Right atrium auricular region (tissue), 2 donors: ENCODE results near the gene SEPTIN10. TPM values are rescaled to one million over a fixed set of nuclear protein-coding genes. Genes with fewer than 3 reads are reported as not detected.

Source experiments
- DNase-seq: peaks from one replicate; pipeline ENCODE4 v3.0.0-alpha.2; 2019; ENCODE audit warnings: low spot score
- H3K27ac ChIP-seq, 2 donors: fragments of 200-600 bp; sonication (generic); 1 replicate in 1 of 2; 2 replicates in 1 of 2; pipeline ENCODE4 v1.5.1; 2016 to 2019
- H3K27me3 ChIP-seq, 2 donors: fragments of 200-600 bp; sonication (generic); one replicate each; pipeline versions ENCODE4 v1.5.1 to v1.6.0; 2017 to 2019
- H3K36me3 ChIP-seq: fragments of 200-600 bp; sonication (generic); one replicate; pipeline ENCODE4 v1.5.1; 2016
- H3K4me1 ChIP-seq, 2 donors: fragments of 200-600 bp; sonication (generic); one replicate each; pipeline versions ENCODE4 v1.5.1 to v1.6.0; 2017 to 2019
- H3K4me3 ChIP-seq, 2 donors: fragments of 200-600 bp; sonication (generic); 1 replicate in 1 of 2; 2 replicates in 1 of 2; pipeline ENCODE4 v1.5.1; 2017 to 2019; ENCODE audit warnings: mild to moderate bottlenecking in 1 of 2, moderate library complexity in 1 of 2
- H3K9me3 ChIP-seq, 2 donors: fragments of 200-600 bp; sonication (generic); one replicate each; pipeline ENCODE4 v1.5.1; 2019
- total RNA-seq, 2 donors: library from RNA; depleted of rRNA; stranded (reverse); fragments of >200 nt; gene quantifications; one replicate each; pipeline ENCODE4 v1.1.0, GENCODE V29; 2016
- TF ChIP-seq, protein P1 (sequence below), 2 donors: fragments of 200-600 bp; sonication (generic); IDR thresholded peaks; one replicate each; pipeline ENCODE4 v1.5.1; 2019; ENCODE audit warnings: antibody characterized with exemption in 2 of 2

The SEPTIN10 gene
- total RNA-seq, 2 donors from 2014 or later = 47.0 to 61.7 TPM

DNA sequence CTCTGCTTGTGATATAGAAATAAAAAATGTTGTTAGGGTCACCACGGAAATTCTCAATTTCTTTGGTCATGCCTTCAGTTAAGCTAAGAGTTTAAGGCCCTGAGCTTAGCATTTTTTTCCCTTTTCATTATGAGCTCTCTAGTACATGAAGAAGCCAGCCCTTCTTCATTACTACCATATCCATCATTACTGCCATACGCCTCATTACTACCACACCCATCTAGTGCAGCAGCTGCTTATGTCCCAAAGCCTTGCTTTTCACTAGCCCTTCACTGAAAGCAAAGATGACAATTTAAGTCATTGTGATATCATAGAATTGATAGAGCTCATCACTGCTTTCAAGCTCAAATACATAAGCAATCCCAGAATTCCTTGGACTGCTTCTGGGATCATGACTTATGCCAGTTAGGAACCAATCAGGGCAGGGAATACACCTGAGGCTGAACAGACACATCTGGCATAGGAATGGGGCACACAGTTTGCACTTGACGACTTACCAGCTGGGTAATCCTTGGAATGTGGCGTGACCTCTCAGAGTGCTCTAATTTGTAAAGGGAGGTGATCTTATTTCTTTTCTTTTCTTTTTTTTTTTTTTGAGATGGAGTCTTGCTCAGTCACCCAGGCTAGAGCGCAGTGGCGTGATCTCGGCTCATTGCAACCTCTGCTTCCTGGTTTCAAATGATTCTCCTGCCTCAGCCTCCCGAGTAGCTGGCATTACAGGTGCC is 40.7 kb upstream of the SEPTIN10 start:
- Histone ChIP-seq H3K36me3 (no peaks in the 10 kb centered on the region), H3K4me1 (no peaks in the 10 kb centered on the region), H3K27ac (no peak overlapping the region), H3K4me3 (no peak overlapping the region), H3K9me3 (no peaks in the 10 kb centered on the region), H3K27me3 (no peaks in the 10 kb centered on the region)
- TF ChIP-seq, protein P1, sequence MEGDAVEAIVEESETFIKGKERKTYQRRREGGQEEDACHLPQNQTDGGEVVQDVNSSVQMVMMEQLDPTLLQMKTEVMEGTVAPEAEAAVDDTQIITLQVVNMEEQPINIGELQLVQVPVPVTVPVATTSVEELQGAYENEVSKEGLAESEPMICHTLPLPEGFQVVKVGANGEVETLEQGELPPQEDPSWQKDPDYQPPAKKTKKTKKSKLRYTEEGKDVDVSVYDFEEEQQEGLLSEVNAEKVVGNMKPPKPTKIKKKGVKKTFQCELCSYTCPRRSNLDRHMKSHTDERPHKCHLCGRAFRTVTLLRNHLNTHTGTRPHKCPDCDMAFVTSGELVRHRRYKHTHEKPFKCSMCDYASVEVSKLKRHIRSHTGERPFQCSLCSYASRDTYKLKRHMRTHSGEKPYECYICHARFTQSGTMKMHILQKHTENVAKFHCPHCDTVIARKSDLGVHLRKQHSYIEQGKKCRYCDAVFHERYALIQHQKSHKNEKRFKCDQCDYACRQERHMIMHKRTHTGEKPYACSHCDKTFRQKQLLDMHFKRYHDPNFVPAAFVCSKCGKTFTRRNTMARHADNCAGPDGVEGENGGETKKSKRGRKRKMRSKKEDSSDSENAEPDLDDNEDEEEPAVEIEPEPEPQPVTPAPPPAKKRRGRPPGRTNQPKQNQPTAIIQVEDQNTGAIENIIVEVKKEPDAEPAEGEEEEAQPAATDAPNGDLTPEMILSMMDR (IDR thresholded peaks at IDR 0.05) = no peak
- no peak for DNase-seq

- Histone ChIP-seq H3K4me3 (no peak overlapping the region), H3K4me1 (no peaks in the 10 kb centered on the region), H3K27me3 (no peaks in the 10 kb centered on the region), H3K36me3 (no peaks in the 10 kb centered on the region), H3K27ac (no peak overlapping the region), H3K9me3 (no peaks in the 10 kb centered on the region)
- DNase-seq = no peak
- TF ChIP-seq, protein P1 (IDR thresholded peaks at IDR 0.05) = no peak
Measured at GRCh38 chr2:109649736-109650695, 36.2 kb upstream of the SEPTIN10 start.

GRCh38 chr2:109648041-109648527 is 34.3 kb upstream of the SEPTIN10 start:
- H3K36me3 ChIP-seq = no peaks in the 10 kb centered on the region
- H3K4me3 ChIP-seq = no peak overlapping the region
- H3K9me3 ChIP-seq = no peaks in the 10 kb centered on the region
- TF ChIP-seq, protein P1 (IDR thresholded peaks at IDR 0.05) = no peak
- H3K4me1 ChIP-seq = peaks cover 0 to 7% of the 10 kb centered on the region in 2 donors
- no peak for DNase-seq
- no peak overlapping the region for H3K27ac ChIP-seq
- H3K27me3 ChIP-seq = no peaks in the 10 kb centered on the region

DNA sequence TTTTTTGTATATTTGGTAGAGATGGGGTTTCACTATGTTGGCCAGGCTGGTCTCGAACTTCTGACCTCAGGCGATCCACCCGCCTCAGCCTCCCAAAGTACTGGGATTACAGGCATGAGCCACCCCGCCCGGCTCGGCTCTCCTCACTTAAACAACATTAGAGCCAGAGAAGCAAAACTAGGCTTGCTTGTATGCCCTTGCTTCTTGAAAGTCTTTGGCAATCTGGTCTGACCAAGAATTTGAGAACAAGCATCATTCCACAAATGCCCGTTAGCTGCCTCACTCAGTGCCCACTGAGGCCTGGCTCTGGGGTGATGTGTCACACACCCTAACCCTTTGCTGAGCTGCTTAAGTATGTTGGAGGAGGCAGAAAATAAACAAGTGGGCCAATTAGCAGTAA is 33.9 kb upstream of the SEPTIN10 start:
- H3K27me3 ChIP-seq = no peaks in the 10 kb centered on the region
- no peak for DNase-seq
- H3K27ac ChIP-seq = no peak overlapping the region
- no peaks in the 10 kb centered on the region for H3K9me3 ChIP-seq
- TF ChIP-seq, protein P1 (IDR thresholded peaks at IDR 0.05) = no peak
- peaks cover 0 to 7% of the 10 kb centered on the region in 2 donors for H3K4me1 ChIP-seq
- no peak overlapping the region for H3K4me3 ChIP-seq
- no peaks in the 10 kb centered on the region for H3K36me3 ChIP-seq

DNA sequence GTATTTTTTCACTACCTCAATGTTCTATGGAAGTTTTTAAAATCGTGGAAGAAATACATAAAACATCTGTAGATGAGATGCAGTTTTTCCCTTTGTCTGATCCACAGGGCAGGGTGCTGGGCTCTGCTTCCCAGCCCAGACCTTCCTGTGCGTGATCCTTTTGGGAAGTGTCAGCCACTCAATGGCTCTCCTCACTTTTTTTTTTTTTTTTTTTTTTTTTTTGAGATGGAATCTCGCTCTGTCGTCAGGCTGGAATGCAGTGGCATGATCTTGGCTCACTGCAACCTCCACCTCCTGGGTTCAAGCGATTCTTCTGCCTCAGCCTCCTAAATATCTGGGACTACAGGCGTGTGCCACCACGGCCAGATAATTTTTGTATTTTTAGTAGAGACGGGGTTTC is 33.2 kb upstream of the SEPTIN10 start:
- TF ChIP-seq, protein P1 (IDR thresholded peaks at IDR 0.05) = no peak
- no peak for DNase-seq
- Histone ChIP-seq H3K27me3 (no peaks in the 10 kb centered on the region), H3K36me3 (no peaks in the 10 kb centered on the region), H3K27ac (no peak overlapping the region), H3K9me3 (no peaks in the 10 kb centered on the region), H3K4me3 (no peak overlapping the region), H3K4me1 (peaks cover 0 to 7% of the 10 kb centered on the region in 2 donors)
